Keratinocyte (primary cell): ENCODE results near the gene TRMT61A.

ENCODE experiments used
- EZH2 ChIP-seq: IDR thresholded peaks from one replicate; pipeline ENCODE4 v1.6.1; 2012; ENCODE audit warnings: inconsistent platforms, mild to moderate bottlenecking, low read length, moderate library complexity
- TF ChIP-seq, protein P1 (sequence below), 3 experiments: IDR thresholded peaks in 1 of 3; conservative IDR thresholded peaks in 1 of 3; optimal IDR thresholded peaks in 1 of 3; 2 replicates in 2 of 3; 3 replicates in 1 of 3; pipeline versions ENCODE3 to v1.5.1; 2011; ENCODE audit warnings: low read length in 3 of 3, mild to moderate bottlenecking in 3 of 3, moderate library complexity in 2 of 3, control low read depth in 1 of 3, inconsistent platforms in 1 of 3; ENCODE audit not compliant: insufficient read depth in 2 of 3; ENCODE audit errors: extremely low read depth in 1 of 3

DNA sequence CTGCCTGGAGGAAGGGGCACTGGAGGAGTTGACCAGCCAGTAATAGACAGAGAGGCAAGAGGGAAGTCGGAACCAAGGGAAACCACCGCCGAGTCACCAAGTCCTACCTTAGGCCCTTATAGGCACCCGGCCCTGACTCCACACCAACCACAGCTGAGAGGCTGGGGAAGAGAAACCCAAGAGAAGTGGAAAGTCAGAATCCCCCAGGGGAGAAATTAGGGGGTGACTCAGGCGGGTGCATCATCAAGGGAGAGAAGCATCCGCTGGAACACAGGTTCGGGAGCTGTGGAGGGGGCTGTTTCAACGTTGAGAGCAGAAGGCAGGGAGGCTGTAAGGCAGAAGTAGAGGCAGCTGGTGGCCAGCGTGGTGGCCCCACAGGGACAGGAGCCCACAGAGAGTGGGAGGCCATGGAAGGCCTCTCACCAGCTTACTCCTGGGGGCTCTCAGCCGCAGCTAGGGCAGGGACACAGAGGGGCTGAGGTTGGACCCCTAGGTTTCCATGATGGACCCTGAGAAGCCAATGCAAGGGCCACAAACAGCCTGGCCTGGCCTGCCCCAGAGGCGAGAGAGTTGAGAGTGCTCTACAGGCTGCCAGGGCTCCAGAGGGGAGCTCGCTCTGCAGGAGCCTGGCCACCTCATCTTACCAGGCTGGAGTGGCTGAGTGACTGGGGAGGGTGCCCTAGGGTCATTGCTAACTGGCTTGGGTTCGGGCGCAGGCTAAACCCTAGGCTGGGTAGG is 1.4 kb upstream of the TRMT61A start:
- TF ChIP-seq, protein P1, sequence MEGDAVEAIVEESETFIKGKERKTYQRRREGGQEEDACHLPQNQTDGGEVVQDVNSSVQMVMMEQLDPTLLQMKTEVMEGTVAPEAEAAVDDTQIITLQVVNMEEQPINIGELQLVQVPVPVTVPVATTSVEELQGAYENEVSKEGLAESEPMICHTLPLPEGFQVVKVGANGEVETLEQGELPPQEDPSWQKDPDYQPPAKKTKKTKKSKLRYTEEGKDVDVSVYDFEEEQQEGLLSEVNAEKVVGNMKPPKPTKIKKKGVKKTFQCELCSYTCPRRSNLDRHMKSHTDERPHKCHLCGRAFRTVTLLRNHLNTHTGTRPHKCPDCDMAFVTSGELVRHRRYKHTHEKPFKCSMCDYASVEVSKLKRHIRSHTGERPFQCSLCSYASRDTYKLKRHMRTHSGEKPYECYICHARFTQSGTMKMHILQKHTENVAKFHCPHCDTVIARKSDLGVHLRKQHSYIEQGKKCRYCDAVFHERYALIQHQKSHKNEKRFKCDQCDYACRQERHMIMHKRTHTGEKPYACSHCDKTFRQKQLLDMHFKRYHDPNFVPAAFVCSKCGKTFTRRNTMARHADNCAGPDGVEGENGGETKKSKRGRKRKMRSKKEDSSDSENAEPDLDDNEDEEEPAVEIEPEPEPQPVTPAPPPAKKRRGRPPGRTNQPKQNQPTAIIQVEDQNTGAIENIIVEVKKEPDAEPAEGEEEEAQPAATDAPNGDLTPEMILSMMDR (optimal IDR thresholded peaks at IDR 0.05 in 1 of 3, IDR thresholded peaks at IDR 0.05 in 1 of 3, conservative IDR thresholded peaks at IDR 0.05 in 1 of 3; ENCODE audit: extremely low read depth in 1 of 3, insufficient read depth in 2 of 3, low read length in 3 of 3), result no peak
- no peak for TF ChIP-seq EZH2
